Heart left ventricle (tissue), 16 donors: ENCODE data around the gene PACSIN1. TPM values are rescaled to one million over a fixed set of nuclear protein-coding genes. Genes with fewer than 3 reads are reported as not detected.

Experiments
- ATAC-seq, 4 donors: fragments of 200-7000 bp; cut with Tn5 transposase; one replicate each; pipeline ENCODE4 v1.9.1; 2020 to 2022; ENCODE audit warnings: moderate library complexity in 4 of 4, mild to moderate bottlenecking in 3 of 4, moderate number of reproducible peaks in 1 of 4
- DNase-seq, 5 donors: peaks; one replicate each; pipeline ENCODE4 v3.0.0-alpha.2; 2020
- H3K27ac ChIP-seq, 12 donors: fragments of 200-600 bp; sonication (generic) in 4 of 12; one replicate each; pipeline versions ENCODE4 v1.5.0 to v1.8.0; 2016 to 2022; ENCODE audit warnings: mild to moderate bottlenecking in 2 of 12
- H3K27me3 ChIP-seq, 9 donors: fragments of 200-600 bp; sonication (generic) in 2 of 9; one replicate each; pipeline versions ENCODE4 v1.5.1 to v1.8.0; 2016 to 2022; ENCODE audit warnings: mild to moderate bottlenecking in 3 of 9
- H3K36me3 ChIP-seq, 9 donors: fragments of 200-600 bp; sonication (generic) in 2 of 9; one replicate each; pipeline versions ENCODE4 v1.5.0 to v1.8.0; 2018 to 2022; ENCODE audit warnings: mild to moderate bottlenecking in 2 of 9
- H3K4me1 ChIP-seq, 12 donors: fragments of 200-600 bp; sonication (generic) in 4 of 12; one replicate each; pipeline versions ENCODE4 v1.5.0 to v1.8.0; 2016 to 2022; ENCODE audit warnings: mild to moderate bottlenecking in 3 of 12
- H3K4me3 ChIP-seq, 12 donors: fragments of 200-600 bp; sonication (generic) in 4 of 12; one replicate each; pipeline versions ENCODE4 v1.5.0 to v1.8.0; 2017 to 2022; ENCODE audit warnings: mild to moderate bottlenecking in 9 of 12, moderate library complexity in 4 of 12
- H3K9me3 ChIP-seq, 12 donors: fragments of 200-600 bp; sonication (generic) in 4 of 12; one replicate each; pipeline versions ENCODE4 v1.5.0 to v1.8.0; 2016 to 2022; ENCODE audit warnings: mild to moderate bottlenecking in 1 of 12
- CTCF ChIP-seq, 12 donors: fragments of 200-600 bp; sonication (generic) in 4 of 12; IDR thresholded peaks; one replicate each; pipeline versions ENCODE4 v1.5.0 to v1.8.0; 2018 to 2022; ENCODE audit warnings: antibody characterized with exemption in 12 of 12, mild to moderate bottlenecking in 5 of 12
- POLR2A ChIP-seq, 2 donors: fragments of 450-650 bp; IDR thresholded peaks; one replicate each; pipeline ENCODE4 v1.6.1; 2017; ENCODE audit warnings: antibody characterized with exemption in 2 of 2, mild to moderate bottlenecking in 2 of 2, moderate library complexity in 2 of 2
- whole genome bisulfite sequencing, 4 donors: extraction: QIAGEN DNeasy Blood & Tissue Kit in 2 of 4; methylation state at CpG; one replicate each; pipeline versions ENCODE4 v1.1.5 to v1.1.7; 2013 to 2018; 5-methylcytosine and 5-hydroxymethylcytosine counted together
- intact Hi-C, 10 donors: fragments of 100-400 bp; cut with DNase I; formaldehyde crosslinking; loops; one replicate each; pipeline versions ENCODE4 v1.11.1 to v1.14.2; 2022
- polyA plus RNA-seq, 2 donors: library from polyadenylated mRNA; stranded (reverse); fragments of 200-250 nt; gene quantifications; one replicate each; pipeline ENCODE4 v1.2.3, GENCODE V29; 2013
- total RNA-seq, 9 donors: library from RNA; depleted of rRNA in 2 of 9; stranded (reverse); fragments of >200 nt in 2 of 9; fragmentation: NEBNext Ultra II Directional in 3 of 9; extraction: Animal tissue kit (Norgen Biotek cat#: 25700) in 3 of 9; gene quantifications; one replicate each; pipeline versions ENCODE4 v1.1.0 to v1.2.4, GENCODE V29; 2016 to 2023
- donor health status: ischemic (EF 13 %, LVEDD 7.1; RV severe dilation, severe dysfunction).
- donor health status: healthy with polysubstance abuse.
- donor health status: DM: no; HTN: yes; CAD: no.
- donor health status: DM: no; HTN: no; CAD: no.
- donor health status: ischemic (EF 25% LVEDD 6.9; RV normal size, moderate dysfunction).
- donor health status: ischemic (EF 25% LVEDD 5.7; RV mildly dilated, moderate dysfunction).
- donor health status: healthy.
- donor health status: DM: yes; HTN: yes; CAD: no.
- donor health status: ischemic (EF 35%, LVEDD 5.7; RV mildly dilated, moderate dysfunction).
- donor health status: nonischemic (EF 11% LVEDD 7.7; RV severe dilation, severe dysfunction).
- donor health status: DM: yes; HTN: yes; CAD: no.
- donor health status: PGD.
- donor health status: ischemic (EF 29% LVEDD 5.4; RV normal size, mild dysfunction).
- donor health status: nonischemic (EF 23%, LVEDD 6.1; RV moderate dilation, normal function).

Gene PACSIN1
- total and polyA plus RNA-seq, 11 donors: 1.6 to 12.7 (median 6.0) TPM

- ATAC-seq (no peak), DNase-seq (no peak)
- intact Hi-C loops: no loop called here
- Histone ChIP-seq H3K27me3 (no peaks in the 10 kb centered on the region), H3K27ac (no peak overlapping the region), H3K36me3 (no peaks in the 10 kb centered on the region), H3K9me3 (no peaks in the 10 kb centered on the region), H3K4me1 (no peaks in the 10 kb centered on the region), H3K4me3 (no peak overlapping the region)
- WGBS, 4 donors: 64 to 71% (median 69%) methylated on average over 10 of the region's 10 CpGs
- no peak for TF ChIP-seq POLR2A (IDR thresholded peaks at IDR 0.05)
- no peak for TF ChIP-seq CTCF (IDR thresholded peaks at IDR 0.05)
Measured at GRCh38 chr6:34491091-34491430, 25.2 kb downstream of the PACSIN1 start.

- WGBS, 4 donors: 69 to 79% (median 71%) methylated on average over 4 of the region's 4 CpGs
- H3K36me3 ChIP-seq: no peaks in the 10 kb centered on the region
- ATAC-seq (no peak), DNase-seq (no peak)
- H3K4me3 ChIP-seq: no peak overlapping the region
- H3K27me3 ChIP-seq: no peaks in the 10 kb centered on the region
- H3K4me1 ChIP-seq: no peaks in the 10 kb centered on the region
- no peaks in the 10 kb centered on the region for H3K9me3 ChIP-seq
- intact Hi-C loops: no loop called here
- H3K27ac ChIP-seq: no peak overlapping the region
- TF ChIP-seq POLR2A (IDR thresholded peaks at IDR 0.05) (no peak), CTCF (IDR thresholded peaks at IDR 0.05) (no peak)
Measured at GRCh38 chr6:34493344-34493743, 27.5 kb downstream of the PACSIN1 start.

- Histone ChIP-seq H3K36me3 (no peaks in the 10 kb centered on the region), H3K4me3 (no peak overlapping the region), H3K27ac (no peak overlapping the region), H3K4me1 (no peaks in the 10 kb centered on the region), H3K27me3 (no peaks in the 10 kb centered on the region), H3K9me3 (peaks cover 0 to 8% (median under 1%) of the 10 kb centered on the region in 12 donors)
- DNase-seq (no peak), ATAC-seq (no peak)
- 89 to 95% (median 90%) methylated on average over 3 of the region's 3 CpGs for WGBS, 4 donors
- no peak for TF ChIP-seq CTCF (IDR thresholded peaks at IDR 0.05)
- TF ChIP-seq POLR2A (IDR thresholded peaks at IDR 0.05): no peak
- intact Hi-C loops: no loop called here
Measured at GRCh38 chr6:34494973-34495372, 29.1 kb downstream of the PACSIN1 start.

GRCh38 chr6:34496103-34496685 lies 30.3 kb downstream of the PACSIN1 start:
- no peak for TF ChIP-seq CTCF (IDR thresholded peaks at IDR 0.05)
- no peak for TF ChIP-seq POLR2A (IDR thresholded peaks at IDR 0.05)
- WGBS, 4 donors: 56 to 100% (median 75%) methylated on average over 1 to 9 of the region's 9 CpGs
- intact Hi-C loops: no loop called here

More at GRCh38 chr6:34496103-34496685, 30.3 kb downstream of the PACSIN1 start:
- no peaks in the 10 kb centered on the region for H3K27me3 ChIP-seq
- H3K4me3 ChIP-seq: no peak overlapping the region
- H3K36me3 ChIP-seq: no peaks in the 10 kb centered on the region
- no peaks in the 10 kb centered on the region for H3K4me1 ChIP-seq
- H3K9me3 ChIP-seq: peaks cover 0 to 20% (median 8%) of the 10 kb centered on the region in 12 donors
- ATAC-seq: no peak
- H3K27ac ChIP-seq: no peak overlapping the region
- DNase-seq: peak in 1 of 5 donors; percentile 51
